Transverse colon (tissue), 4 donors: Measurements from ENCODE around the gene BRPF3. TPM values are rescaled to one million over a fixed set of nuclear protein-coding genes. Genes with fewer than 3 reads are reported as not detected.

Experiments used
- DNase-seq: peaks from one replicate; pipeline ENCODE4 v3.0.0-alpha.2; 2019
- H3K27ac ChIP-seq, 4 donors: fragments of 200-600 bp; sonication (generic); 2 replicates each; pipeline ENCODE4 v1.5.1; 2016 to 2018; ENCODE audit warnings: inconsistent platforms in 4 of 4
- H3K27me3 ChIP-seq: fragments of 200-600 bp; sonication (generic); 2 replicates; pipeline ENCODE4 v1.5.1; 2017; ENCODE audit warnings: inconsistent platforms
- H3K36me3 ChIP-seq, 4 donors: fragments of 200-600 bp; sonication (generic); 2 replicates each; pipeline ENCODE4 v1.5.1; 2017 to 2019; ENCODE audit warnings: inconsistent platforms in 4 of 4
- H3K4me1 ChIP-seq, 4 donors: fragments of 200-600 bp; sonication (generic); 2 replicates each; pipeline ENCODE4 v1.5.1; 2017 to 2020; ENCODE audit warnings: inconsistent platforms in 4 of 4
- H3K4me3 ChIP-seq, 4 donors: fragments of 200-600 bp; sonication (generic); 1 replicate in 1 of 4; 2 replicates in 3 of 4; pipeline versions ENCODE4 v1.5.1 to v1.6.1; 2017 to 2019; ENCODE audit warnings: inconsistent platforms in 4 of 4
- H3K9me3 ChIP-seq, 2 donors: fragments of 200-600 bp; sonication (generic); 2 replicates each; pipeline ENCODE4 v1.5.1; 2017 to 2019; ENCODE audit warnings: inconsistent platforms in 2 of 2
- EP300 ChIP-seq: sonication (generic); formaldehyde crosslinking; IDR thresholded peaks from one replicate; pipeline ENCODE4 v1.6.1; 2017; ENCODE audit warnings: antibody characterized with exemption, low read depth
- POLR2A ChIP-seq: fragments of 450-650 bp; IDR thresholded peaks from one replicate; pipeline ENCODE4 v1.6.1; 2016; ENCODE audit warnings: antibody characterized with exemption, mild to moderate bottlenecking, moderate library complexity
- POLR2AphosphoS5 ChIP-seq, 3 donors: sonication (generic); formaldehyde crosslinking; IDR thresholded peaks; one replicate each; pipeline ENCODE4 v1.6.1; 2016; ENCODE audit warnings: antibody characterized with exemption in 3 of 3
- WGBS, 2 donors: methylation state at CpG; one replicate each; pipeline ENCODE4 v1.1.5; 2018; ENCODE audit warnings: low coverage in 1 of 2; 5-methylcytosine and 5-hydroxymethylcytosine counted together
- in situ Hi-C, 4 donors: fragments of 200-750 bp; cut with MboI; loops; one replicate each; pipeline versions ENCODE4 v1.15.0 to v1.15.1; 2017; ENCODE audit warnings: low sequenced_read_pairs in 3 of 4, low pct_ligation_motif_present in 1 of 4, low pct_unique_long_range_greater_than_20kb in 1 of 4
- intact Hi-C: fragments of 100-400 bp; cut with DNase I; formaldehyde crosslinking; loops from one replicate; pipeline ENCODE4 v1.15.1; 2023; ENCODE audit warnings: low total_unique reads
- total RNA-seq, 4 donors: library from RNA; depleted of rRNA; stranded (reverse); fragments of >200 nt; gene quantifications; one replicate each; pipeline ENCODE4 v1.1.0, GENCODE V29; 2016
- TF ChIP-seq, protein P1 (sequence below), 5 experiments: fragments of 200-600 bp in 3 of 5; fragments of 450-650 bp in 2 of 5; sonication (generic) in 3 of 5; IDR thresholded peaks; 1 replicate in 2 of 5; 2 replicates in 3 of 5; pipeline ENCODE4 v1.5.1; 2016 to 2017; ENCODE audit warnings: antibody characterized with exemption in 5 of 5, inconsistent platforms in 3 of 5, mild to moderate bottlenecking in 2 of 5, moderate library complexity in 1 of 5

Gene BRPF3
- 100 to 1,000 TPM in 2 of 4 donors, 10 to 100 TPM in 2; 74.8 to 209 (median 90.6) TPM for total RNA-seq

GRCh38 chr6:36196113-36196879, at the start of gene BRPF3:
Gene BRPF3 (plus strand): TSS chr6:36196744. CDS start chr6:36200323, 3,579 bp downstream.
- TF ChIP-seq POLR2AphosphoS5 (IDR thresholded peaks at IDR 0.05) (peak in 1 of 3 donors; percentile 5), EP300 (no peak), POLR2A (peak; percentile 44)
- TF ChIP-seq, protein P1, sequence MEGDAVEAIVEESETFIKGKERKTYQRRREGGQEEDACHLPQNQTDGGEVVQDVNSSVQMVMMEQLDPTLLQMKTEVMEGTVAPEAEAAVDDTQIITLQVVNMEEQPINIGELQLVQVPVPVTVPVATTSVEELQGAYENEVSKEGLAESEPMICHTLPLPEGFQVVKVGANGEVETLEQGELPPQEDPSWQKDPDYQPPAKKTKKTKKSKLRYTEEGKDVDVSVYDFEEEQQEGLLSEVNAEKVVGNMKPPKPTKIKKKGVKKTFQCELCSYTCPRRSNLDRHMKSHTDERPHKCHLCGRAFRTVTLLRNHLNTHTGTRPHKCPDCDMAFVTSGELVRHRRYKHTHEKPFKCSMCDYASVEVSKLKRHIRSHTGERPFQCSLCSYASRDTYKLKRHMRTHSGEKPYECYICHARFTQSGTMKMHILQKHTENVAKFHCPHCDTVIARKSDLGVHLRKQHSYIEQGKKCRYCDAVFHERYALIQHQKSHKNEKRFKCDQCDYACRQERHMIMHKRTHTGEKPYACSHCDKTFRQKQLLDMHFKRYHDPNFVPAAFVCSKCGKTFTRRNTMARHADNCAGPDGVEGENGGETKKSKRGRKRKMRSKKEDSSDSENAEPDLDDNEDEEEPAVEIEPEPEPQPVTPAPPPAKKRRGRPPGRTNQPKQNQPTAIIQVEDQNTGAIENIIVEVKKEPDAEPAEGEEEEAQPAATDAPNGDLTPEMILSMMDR (IDR thresholded peaks at IDR 0.05): peak; percentile 40 to 71 (median 57)
- intact Hi-C loops: no loop called here
- in situ Hi-C loops: no loop called here

DNA sequence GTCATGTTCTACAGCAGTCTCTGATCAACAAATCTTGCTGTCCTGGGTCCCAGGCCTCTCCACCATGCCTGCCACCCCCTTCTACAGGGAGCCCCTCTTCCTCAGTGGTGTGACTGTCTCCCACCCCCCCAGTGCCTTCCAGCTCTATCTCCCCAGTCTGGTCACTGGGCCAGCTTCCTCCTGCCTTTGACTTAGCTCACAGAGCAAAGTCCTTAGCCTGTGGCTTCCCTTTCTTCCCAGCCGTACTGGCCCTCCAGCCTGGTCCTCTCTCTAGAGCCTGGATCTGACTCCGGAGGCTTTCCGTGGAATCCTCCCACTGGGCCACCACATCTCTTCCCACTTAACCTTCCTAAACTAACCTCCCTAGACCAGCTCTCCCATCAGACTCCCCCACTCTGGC, 49.2 kb upstream of the BRPF3 start:
- H3K27ac ChIP-seq: no peak overlapping the region

More at GRCh38 chr6:36196113-36196879, at the start of gene BRPF3:
- Histone ChIP-seq H3K36me3 (peaks cover 0 to 9% (median 3%) of the 10 kb centered on the region in 4 donors), H3K4me1 (peaks cover 6 to 24% (median 18%) of the 10 kb centered on the region in 4 donors), H3K9me3 (no peaks in the 10 kb centered on the region), H3K27me3 (no peaks in the 10 kb centered on the region), H3K27ac (peak within 1 kb of the TSS; percentile 95 to 99 (median 98)), H3K4me3 (peak within 1 kb of the TSS; percentile 74 to 95 (median 84))
- 0% methylated on average over 15 of the region's 79 CpGs; no CpG with 5 or more reads in 1 of the 2 donors for WGBS, 2 donors
- peak; percentile 84 for DNase-seq

DNA sequence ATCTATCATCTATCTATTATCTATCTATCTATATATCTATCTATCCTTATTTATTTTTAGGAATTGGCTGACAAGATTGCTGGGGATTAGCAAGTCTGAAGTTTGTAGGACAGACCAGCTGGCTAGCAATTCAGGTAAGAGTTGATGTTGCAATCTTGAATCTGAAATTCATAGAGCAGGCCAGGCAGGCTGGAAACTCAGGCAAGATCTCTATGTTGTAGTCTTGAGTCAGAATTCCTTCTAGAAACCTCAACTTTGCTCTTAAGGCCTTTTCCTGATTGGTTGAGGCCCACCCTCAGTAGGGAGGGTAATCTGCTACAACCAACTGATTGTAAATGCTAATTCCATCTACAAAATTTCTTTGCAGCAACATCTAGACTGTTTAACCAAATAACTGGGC, 47.1 kb upstream of the BRPF3 start:
- in situ Hi-C loops: no loop called here
- Histone ChIP-seq H3K9me3 (no peaks in the 10 kb centered on the region), H3K4me1 (no peaks in the 10 kb centered on the region), H3K27me3 (no peaks in the 10 kb centered on the region), H3K36me3 (no peaks in the 10 kb centered on the region), H3K27ac (peak overlapping the region in 1 of 4 donors; percentile 30), H3K4me3 (no peak overlapping the region)
- TF ChIP-seq POLR2AphosphoS5 (IDR thresholded peaks at IDR 0.05): no peak
- no peak for TF ChIP-seq EP300
- TF ChIP-seq POLR2A: no peak
- TF ChIP-seq, protein P1 (IDR thresholded peaks at IDR 0.05): no peak
- DNase-seq: no peak
- intact Hi-C loops: no loop called here

More for the DNA sequence above, 49.2 kb upstream of the BRPF3 start:
- intact Hi-C loops: no loop called here
- TF ChIP-seq POLR2AphosphoS5 (IDR thresholded peaks at IDR 0.05) (no peak), EP300 (no peak), POLR2A (no peak)
- TF ChIP-seq, protein P1 (IDR thresholded peaks at IDR 0.05): no peak
- Histone ChIP-seq H3K4me3 (no peak overlapping the region), H3K4me1 (no peaks in the 10 kb centered on the region), H3K27me3 (no peaks in the 10 kb centered on the region), H3K9me3 (no peaks in the 10 kb centered on the region), H3K36me3 (no peaks in the 10 kb centered on the region)
- in situ Hi-C loops: no loop called here
- 93% methylated on average over 3 of the region's 3 CpGs; no CpG with 5 or more reads in 1 of the 2 donors for WGBS, 2 donors
- DNase-seq: no peak

- Histone ChIP-seq H3K27ac (peak overlapping the region in 1 of 4 donors; percentile 30), H3K36me3 (no peaks in the 10 kb centered on the region), H3K9me3 (no peaks in the 10 kb centered on the region), H3K4me3 (no peak overlapping the region), H3K27me3 (no peaks in the 10 kb centered on the region), H3K4me1 (no peaks in the 10 kb centered on the region)
- in situ Hi-C loops (no loop called here), intact Hi-C loops (no loop called here)
- TF ChIP-seq, protein P1 (IDR thresholded peaks at IDR 0.05): no peak
- TF ChIP-seq POLR2A (no peak), EP300 (no peak)
- WGBS, 2 donors: 62 to 63% methylated on average over 2 to 3 of the region's 3 CpGs
- no peak for DNase-seq
Observed at GRCh38 chr6:36150283-36150682, 46.3 kb upstream of the BRPF3 start.
